ENCODE data around the gene TBPL2. TPM values are rescaled to one million over a fixed set of nuclear protein-coding genes. Genes with fewer than 3 reads are reported as not detected.
A peak's percentile ranks its signal among the peaks of the same experiment; 100 is the strongest.

The TBPL2 gene
- total RNA-seq, 1 donor from 2014 or later = not detected

- Histone ChIP-seq H3K36me3 (ENCODE audit: control insufficient read depth, insufficient read depth, low read length) (no peaks in the 10 kb centered on the region), H3K27me3 (ENCODE audit: control insufficient read depth, insufficient read depth, low read length) (no peaks in the 10 kb centered on the region), H3K4me3 (ENCODE audit: low read depth, low read length) (no peak overlapping the region)
- DNase-seq (ENCODE audit: low read depth) = no peak
- no peak for TF ChIP-seq CTCF (IDR thresholded peaks at IDR 0.05; ENCODE audit: insufficient read depth, low read length, poor library complexity, severe bottlenecking)
Measured at GRCh38 chr14:55419663-55420062, 20.8 kb downstream of the TBPL2 start.

GRCh38 chr14:55418411-55418810 lies 22.0 kb downstream of the TBPL2 start:
- Histone ChIP-seq H3K27me3 (ENCODE audit: control insufficient read depth, insufficient read depth, low read length) (no peaks in the 10 kb centered on the region), H3K4me3 (ENCODE audit: low read depth, low read length) (no peak overlapping the region), H3K36me3 (ENCODE audit: control insufficient read depth, insufficient read depth, low read length) (no peaks in the 10 kb centered on the region)
- TF ChIP-seq CTCF (IDR thresholded peaks at IDR 0.05; ENCODE audit: insufficient read depth, low read length, poor library complexity, severe bottlenecking) = no peak
- DNase-seq (ENCODE audit: low read depth) = no peak

GRCh38 chr14:55417955-55418354 lies 22.5 kb downstream of the TBPL2 start:
- DNase-seq (ENCODE audit: low read depth) = no peak
- TF ChIP-seq CTCF (IDR thresholded peaks at IDR 0.05; ENCODE audit: insufficient read depth, low read length, poor library complexity, severe bottlenecking) = no peak
- H3K4me3 ChIP-seq (ENCODE audit: low read depth, low read length) = no peak overlapping the region
- H3K27me3 ChIP-seq (ENCODE audit: control insufficient read depth, insufficient read depth, low read length) = no peaks in the 10 kb centered on the region
- H3K36me3 ChIP-seq (ENCODE audit: control insufficient read depth, insufficient read depth, low read length) = no peaks in the 10 kb centered on the region

GRCh38 chr14:55416866-55417265 lies 23.6 kb downstream of the TBPL2 start:
- no peak for DNase-seq (ENCODE audit: low read depth)
- H3K36me3 ChIP-seq (ENCODE audit: control insufficient read depth, insufficient read depth, low read length) = no peaks in the 10 kb centered on the region
- no peaks in the 10 kb centered on the region for H3K27me3 ChIP-seq (ENCODE audit: control insufficient read depth, insufficient read depth, low read length)
- TF ChIP-seq CTCF (IDR thresholded peaks at IDR 0.05; ENCODE audit: insufficient read depth, low read length, poor library complexity, severe bottlenecking) = peak; percentile 48
- H3K4me3 ChIP-seq (ENCODE audit: low read depth, low read length) = no peak overlapping the region

- no peak for TF ChIP-seq CTCF (IDR thresholded peaks at IDR 0.05; ENCODE audit: insufficient read depth, low read length, poor library complexity, severe bottlenecking)
- no peak for DNase-seq (ENCODE audit: low read depth)
- no peak overlapping the region for H3K4me3 ChIP-seq (ENCODE audit: low read depth, low read length)
- no peaks in the 10 kb centered on the region for H3K36me3 ChIP-seq (ENCODE audit: control insufficient read depth, insufficient read depth, low read length)
- H3K27me3 ChIP-seq (ENCODE audit: control insufficient read depth, insufficient read depth, low read length) = no peaks in the 10 kb centered on the region
Measured at GRCh38 chr14:55414551-55414950, 25.9 kb downstream of the TBPL2 start.

- H3K27me3 ChIP-seq (ENCODE audit: control insufficient read depth, insufficient read depth, low read length) = no peaks in the 10 kb centered on the region
- DNase-seq (ENCODE audit: low read depth) = no peak
- no peak for TF ChIP-seq CTCF (IDR thresholded peaks at IDR 0.05; ENCODE audit: insufficient read depth, low read length, poor library complexity, severe bottlenecking)
- no peaks in the 10 kb centered on the region for H3K36me3 ChIP-seq (ENCODE audit: control insufficient read depth, insufficient read depth, low read length)
- no peak overlapping the region for H3K4me3 ChIP-seq (ENCODE audit: low read depth, low read length)
Measured at GRCh38 chr14:55412676-55413075, 27.7 kb downstream of the TBPL2 start.

Data from kidney epithelial cell (primary cell).